ENCODE data around the gene TUBB8.
"Not testable (repeated sequence)": the region's sequence is repeated elsewhere in the genome, so short reads cannot be mapped to it uniquely, and the experiment has no call there.

The TUBB8 gene

GRCh38 chr10:48996-49395 is at the start of gene TUBB8:
Gene TUBB8, minus strand, starts transcription at chr10:49296. Its CDS starts 58 bp downstream, at chr10:49238.
- no peak for DNase-seq

GRCh38 chr10:96466-96865 is 47.4 kb upstream of the TUBB8 start:
- DNase-seq: no peak

GRCh38 chr10:95356-96115 is 46.4 kb upstream of the TUBB8 start:
- no peak for DNase-seq

- DNase-seq: no peak
Observed at GRCh38 chr10:94613-95012, 45.5 kb upstream of the TUBB8 start.

GRCh38 chr10:92846-93245 is 43.8 kb upstream of the TUBB8 start:
- no peak for DNase-seq

- DNase-seq: no peak
Observed at GRCh38 chr10:92153-92552, 43.1 kb upstream of the TUBB8 start.

- no peak for DNase-seq
Observed at GRCh38 chr10:91313-91712, 42.2 kb upstream of the TUBB8 start.

GRCh38 chr10:90161-90560 is 41.1 kb upstream of the TUBB8 start:
- DNase-seq: no peak

GRCh38 chr10:89248-89647 is 40.2 kb upstream of the TUBB8 start:
- DNase-seq: no peak

- DNase-seq: no peak
Observed at GRCh38 chr10:88253-88652, 39.2 kb upstream of the TUBB8 start.

- DNase-seq: no peak
Observed at GRCh38 chr10:87177-88080, 38.3 kb upstream of the TUBB8 start.

- no peak for DNase-seq
Observed at GRCh38 chr10:86031-86430, 36.9 kb upstream of the TUBB8 start.

GRCh38 chr10:85044-85443 is 35.9 kb upstream of the TUBB8 start:
- no peak for DNase-seq

GRCh38 chr10:83930-84530 is 34.9 kb upstream of the TUBB8 start:
- no peak for DNase-seq

- DNase-seq: no peak
Observed at GRCh38 chr10:80477-81105, 31.5 kb upstream of the TUBB8 start.

GRCh38 chr10:79532-80215 is 30.6 kb upstream of the TUBB8 start:
- no peak for DNase-seq

- DNase-seq: no peak
Observed at GRCh38 chr10:78556-78955, 29.5 kb upstream of the TUBB8 start.

- not testable (repeated sequence) for DNase-seq
Observed at GRCh38 chr10:74266-74621, 25.1 kb upstream of the TUBB8 start.

- peak; percentile 57 for DNase-seq
Observed at GRCh38 chr10:73543-74265, 24.6 kb upstream of the TUBB8 start.

- not testable (repeated sequence) for DNase-seq
Observed at GRCh38 chr10:68156-68555, 19.1 kb upstream of the TUBB8 start.

GRCh38 chr10:49926-50325 is 830 bp upstream of the TUBB8 start:
- DNase-seq: not testable (repeated sequence)

GRCh38 chr10:47864-48263 is 1.2 kb downstream of the TUBB8 start:
- DNase-seq: not testable (repeated sequence)
